Neural progenitor cell (in vitro differentiated cells): Measurements from ENCODE around the gene XPNPEP2.

Source experiments
- EZH2 ChIP-seq: fragments of 200-600 bp; sonication (generic); IDR thresholded peaks from 2 replicates; pipeline ENCODE4 v1.6.1; 2017; ENCODE audit warnings: antibody characterized with exemption, mild to moderate bottlenecking, moderate library complexity
- EZH2phosphoT487 ChIP-seq: fragments of 200-600 bp; sonication (generic); IDR thresholded peaks from 2 replicates; pipeline ENCODE4 v1.6.1; 2017; ENCODE audit warnings: antibody characterized with exemption

DNA sequence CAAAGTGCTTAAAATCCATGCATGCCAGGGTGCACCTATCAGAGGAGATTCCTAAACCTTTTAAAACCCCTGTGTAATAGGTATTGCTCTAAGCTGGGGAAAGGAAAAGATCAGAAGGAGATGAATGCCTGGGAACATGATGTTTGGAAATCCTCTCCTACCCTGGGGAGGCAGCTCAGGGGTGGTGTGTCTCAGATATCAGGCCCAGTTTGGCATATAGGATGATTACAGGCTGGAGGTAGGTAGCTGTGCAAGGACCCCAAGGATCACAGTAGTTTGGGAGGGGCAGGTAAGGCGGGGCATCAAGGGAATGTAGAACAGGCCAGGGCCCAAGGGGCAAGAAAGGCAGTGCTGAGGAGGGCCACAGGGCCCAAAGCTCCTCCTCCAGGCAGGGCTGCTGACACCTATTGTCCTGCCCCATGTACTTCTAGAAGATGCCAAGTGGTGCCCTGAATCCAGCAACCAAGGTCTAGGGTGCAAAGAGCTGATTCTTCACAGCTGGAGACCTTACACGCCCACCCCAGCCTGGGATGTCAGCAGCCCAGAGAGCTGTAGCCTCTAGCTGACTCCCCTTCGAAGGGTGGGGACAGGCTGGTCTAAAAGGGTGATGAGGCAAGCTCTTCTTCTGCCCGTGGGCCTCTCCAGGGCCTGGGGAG, 58.6 kb downstream of the XPNPEP2 start:
- TF ChIP-seq EZH2phosphoT487 = no peak
- no peak for TF ChIP-seq EZH2
